ENCODE results near the gene PRPF6. TPM values are rescaled to one million over a fixed set of nuclear protein-coding genes. Genes with fewer than 3 reads are reported as not detected.

PRPF6 gene
- total and polyA plus RNA-seq, 10 donors, result 39.9 to 71.1 (median 60.8) TPM

- TF ChIP-seq POLR2AphosphoS5 (IDR thresholded peaks at IDR 0.05) (no peak), CTCF (IDR thresholded peaks at IDR 0.05 in 8 of 11, conservative IDR thresholded peaks at IDR 0.05 in 3 of 11) (no peak), POLR2A (IDR thresholded peaks at IDR 0.05) (no peak)
- intact Hi-C loops (cut with DNase I; ENCODE audit: low total_unique reads), result no loop called here
- Histone ChIP-seq H3K4me3 (no peak overlapping the region), H3K27me3 (replicated peaks in 1 of 7) (no peaks in the 10 kb centered on the region), H3K9me3 (no peaks in the 10 kb centered on the region), H3K36me3 (peaks cover 0 to 13% (median 6%) of the 10 kb centered on the region in 6 donors), H3K27ac (peak overlapping the region in 1 of 8 donors; percentile 81), H3K4me1 (peaks cover 28 to 97% (median 91%) of the 10 kb centered on the region in 6 donors)
- no peak for DNase-seq
- WGBS, 5 donors, result 75 to 87% (median 82%) methylated on average over 6 of the region's 6 CpGs
These were observed 86.2 kb downstream of the PRPF6 start for GRCh38 chr20:64067005-64067632.

GRCh38 chr20:64067733-64068307 is 86.9 kb downstream of the PRPF6 start:
- TF ChIP-seq POLR2AphosphoS5 (IDR thresholded peaks at IDR 0.05) (no peak), CTCF (IDR thresholded peaks at IDR 0.05 in 8 of 11, conservative IDR thresholded peaks at IDR 0.05 in 3 of 11) (no peak)
- Histone ChIP-seq H3K4me1 (peaks cover 28 to 97% (median 87%) of the 10 kb centered on the region in 6 donors), H3K4me3 (no peak overlapping the region), H3K27me3 (replicated peaks in 1 of 7) (no peaks in the 10 kb centered on the region), H3K27ac (peak overlapping the region in 1 of 8 donors; percentile 39), H3K9me3 (no peaks in the 10 kb centered on the region), H3K36me3 (peaks cover 0 to 20% (median 13%) of the 10 kb centered on the region in 6 donors)
- no peak for DNase-seq
- 60 to 100% (median 62%) methylated on average over 1 to 12 of the region's 12 CpGs for WGBS, 5 donors
- intact Hi-C loops (cut with DNase I; ENCODE audit: low total_unique reads), result no loop called here

- intact Hi-C loops (cut with DNase I; ENCODE audit: low total_unique reads), result no loop called here
- no peak for DNase-seq
- Histone ChIP-seq H3K27ac (peak overlapping the region in 1 of 8 donors; percentile 39), H3K27me3 (replicated peaks in 1 of 7) (no peaks in the 10 kb centered on the region), H3K36me3 (peaks cover 0 to 28% (median 21%) of the 10 kb centered on the region in 6 donors), H3K4me1 (peaks cover 28 to 100% (median 87%) of the 10 kb centered on the region in 6 donors), H3K9me3 (no peaks in the 10 kb centered on the region), H3K4me3 (no peak overlapping the region)
- WGBS, 5 donors, result 47 to 65% (median 54%) methylated on average over 10 to 12 of the region's 12 CpGs
- TF ChIP-seq POLR2AphosphoS5 (IDR thresholded peaks at IDR 0.05) (peak in 2 of 3 donors; percentile 34 to 63), POLR2A (IDR thresholded peaks at IDR 0.05) (no peak)
These were observed 87.7 kb downstream of the PRPF6 start for GRCh38 chr20:64068386-64069208.

- Histone ChIP-seq H3K4me1 (peaks cover 22 to 100% (median 84%) of the 10 kb centered on the region in 6 donors), H3K36me3 (peaks cover 0 to 34% (median 27%) of the 10 kb centered on the region in 6 donors), H3K9me3 (no peaks in the 10 kb centered on the region), H3K4me3 (no peak overlapping the region), H3K27me3 (replicated peaks in 1 of 7) (no peaks in the 10 kb centered on the region), H3K27ac (peak overlapping the region in 1 of 8 donors; percentile 39)
- DNase-seq, result no peak
- 80 to 85% (median 82%) methylated on average over 10 to 20 of the region's 20 CpGs for WGBS, 5 donors
- intact Hi-C loops (cut with DNase I; ENCODE audit: low total_unique reads), result no loop called here
- TF ChIP-seq POLR2A (IDR thresholded peaks at IDR 0.05), result no peak
- no peak for TF ChIP-seq CTCF (IDR thresholded peaks at IDR 0.05 in 8 of 11, conservative IDR thresholded peaks at IDR 0.05 in 3 of 11)
- TF ChIP-seq POLR2AphosphoS5 (IDR thresholded peaks at IDR 0.05), result no peak
These were observed 88.3 kb downstream of the PRPF6 start for GRCh38 chr20:64069209-64069613.

Measured in spleen (tissue), 11 donors.